Stimulated activated CD4-positive, alpha-beta T cell treated with anti-CD3 and anti-CD28 coated beads, Interleukin-15, amount 100 ng/mL, for 48 hours (primary cell): ENCODE data around the gene RNU5B-1.
"Not testable (repeated sequence)": the region's sequence is repeated elsewhere in the genome, so short reads cannot be mapped to it uniquely, and the experiment has no call there.

Source experiments
- DNase-seq, 2 donors: peaks; one replicate each; pipeline ENCODE4 v3.0.0-alpha.2; 2020; ENCODE audit warnings: low read depth in 2 of 2

RNU5B-1 gene

GRCh38 chr15:65343374-65343981, 39.0 kb downstream of the RNU5B-1 start:
- DNase-seq, result no peak

GRCh38 chr15:65344214-65344913, 39.9 kb downstream of the RNU5B-1 start:
- DNase-seq, result no peak

GRCh38 chr15:65344914-65345275, 40.4 kb downstream of the RNU5B-1 start:
- no peak for DNase-seq

GRCh38 chr15:65346856-65347598, 42.5 kb downstream of the RNU5B-1 start:
- no peak for DNase-seq

- DNase-seq, result not testable (repeated sequence)
Observed at GRCh38 chr15:65347756-65348155, 43.3 kb downstream of the RNU5B-1 start.

GRCh38 chr15:65349338-65349737, 44.9 kb downstream of the RNU5B-1 start:
- no peak for DNase-seq

GRCh38 chr15:65351972-65352371, 47.5 kb downstream of the RNU5B-1 start:
- not testable (repeated sequence) for DNase-seq
